ENCODE measurements around the gene TMEM53. TPM values are rescaled to one million over a fixed set of nuclear protein-coding genes. Genes with fewer than 3 reads are reported as not detected.

The TMEM53 gene
- total and polyA plus RNA-seq, 2 of the 8 experiments (the other 6 are each of a cell fraction or from before 2014, with no cell fraction given): 6.7 to 27.9 TPM

DNA sequence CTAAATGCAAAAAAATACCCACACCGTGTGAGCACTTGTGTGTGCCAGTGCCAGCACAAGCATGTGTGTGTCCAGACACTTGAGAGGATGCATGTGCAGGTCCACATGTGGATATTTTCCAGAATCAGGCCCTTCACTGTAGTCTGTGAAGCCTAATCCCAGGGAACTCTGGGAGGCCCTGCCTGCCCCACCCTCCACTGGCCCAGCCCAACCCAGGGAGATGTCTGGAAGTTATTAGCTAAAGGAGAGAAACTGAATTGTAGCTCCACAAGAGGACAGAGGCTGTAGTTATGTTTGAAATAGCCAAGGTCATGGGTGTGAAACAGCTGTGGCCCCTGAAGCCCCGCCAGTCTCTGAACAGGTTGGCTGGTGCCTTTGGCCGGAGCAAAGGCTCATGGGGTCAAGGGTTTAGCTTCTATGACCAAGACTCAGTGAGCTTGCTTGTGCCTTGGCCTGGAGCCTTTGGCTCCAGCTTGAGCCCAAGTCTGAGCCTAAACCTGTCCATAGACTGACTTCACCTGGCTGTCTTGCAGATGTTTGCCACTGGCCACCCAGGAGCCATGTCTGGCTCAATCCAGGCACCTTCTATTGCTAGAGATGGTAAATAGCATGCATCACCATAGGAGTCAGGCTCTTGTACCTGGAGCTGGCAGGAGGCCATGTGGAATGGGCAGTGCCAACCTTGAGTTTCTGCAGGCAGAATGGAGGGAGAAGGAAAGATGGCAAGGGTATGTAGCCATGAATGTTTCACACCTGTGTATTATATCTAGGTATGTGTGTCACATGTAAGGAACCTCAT is 69.9 kb downstream of the TMEM53 start:
- WGBS, 2 experiments (ENCODE audit: extremely low coverage in 1 of 2, insufficient coverage in 1 of 2, insufficient read length in 1 of 2, insufficient replicate concordance in 2 of 2, low coverage in 1 of 2, low lambda C conversion rate in 2 of 2, missing lambda C conversion rate in 1 of 2): 95% methylated on average over 3 of the region's 3 CpGs; no CpG with 5 or more reads in 1 of the 2 experiments
- Histone ChIP-seq H2BK12ac (ENCODE audit: low read depth, low read length) (no peak overlapping the region), H2BK120ac (replicated peaks; ENCODE audit: low read depth, low read length) (no peak overlapping the region), H2AFZ (ENCODE audit: low read length) (no peak overlapping the region), H4K91ac (replicated peaks; ENCODE audit: insufficient read length, low read length) (no peak overlapping the region), H2BK20ac (ENCODE audit: low read length) (0 out of 2 replicates have a peak overlapping the region, but pooled peaks have one; percentile 24), H3K4me1 (replicated peaks in 1 of 4; ENCODE audit: control insufficient read depth in 3 of 4, insufficient read depth in 4 of 4, low read length in 3 of 4) (no peaks in the 10 kb centered on the region; a peak in 2 of 7 replicates), H3K23ac (ENCODE audit: insufficient read length) (no peak overlapping the region), H2BK5ac (ENCODE audit: low read depth, low read length) (no peak overlapping the region), H3K27ac (ENCODE audit: low read depth, low read length) (no peak overlapping the region), H4K20me1 (replicated peaks in 1 of 2; ENCODE audit: control insufficient read depth in 1 of 2, insufficient read depth in 2 of 2, low read length in 2 of 2) (peaks cover 0 to 5% of the 10 kb centered on the region in 2 experiments), H3K79me1 (ENCODE audit: low read depth, low read length) (peaks cover 3% of the 10 kb centered on the region), H3K23me2 (ENCODE audit: low read depth, low read length) (peaks cover 8% of the 10 kb centered on the region; the same call in 1 of the 2 replicates), H4K5ac (ENCODE audit: insufficient read length, low read depth, low read length) (no peak overlapping the region), H3K4ac (replicated peaks; ENCODE audit: insufficient read length, low read depth, low read length) (no peak overlapping the region), H3K79me2 (ENCODE audit: control insufficient read depth in 1 of 2, insufficient read depth in 2 of 2, low read length in 2 of 2) (no peaks in the 10 kb centered on the region; a peak in 1 of 4 replicates), H3K18ac (ENCODE audit: extremely low read depth, low read length) (no peak overlapping the region), H3K14ac (ENCODE audit: insufficient read length) (no peak overlapping the region), H3K9me3 (ENCODE audit: insufficient read depth in 2 of 2, low read depth in 1 of 2, low read length in 1 of 2) (no peaks in the 10 kb centered on the region), H2BK15ac (ENCODE audit: low read length) (no peak overlapping the region), H3K4me3 (ENCODE audit: extremely low read depth in 1 of 4, insufficient read depth in 2 of 4, low read depth in 3 of 4, low read length in 4 of 4) (no peak overlapping the region), H2AK5ac (ENCODE audit: low read depth, low read length) (no peak overlapping the region), H4K8ac (ENCODE audit: extremely low read depth, insufficient read depth, low read length) (no peak overlapping the region), H3K56ac (replicated peaks; ENCODE audit: insufficient read length, low read depth, low read length) (no peak overlapping the region), H3K4me2 (ENCODE audit: insufficient read depth in 1 of 2, low read depth in 2 of 2, low read length in 2 of 2) (no peak overlapping the region), H3K9ac (replicated peaks in 1 of 4; ENCODE audit: extremely low read depth in 1 of 4, low read depth in 3 of 4, low read length in 3 of 4) (no peak overlapping the region), H3K36me3 (ENCODE audit: control insufficient read depth in 2 of 4, insufficient read depth in 4 of 4, low read length in 3 of 4) (no peaks in the 10 kb centered on the region), H3K27me3 (replicated peaks in 1 of 4; ENCODE audit: control insufficient read depth in 3 of 4, extremely low read depth in 1 of 4, insufficient read depth in 3 of 4, low read length in 3 of 4) (no peaks in the 10 kb centered on the region; a peak in 1 of 7 replicates)
- CTCF ChIA-PET (ENCODE audit: partially characterized antibody): interaction anchor here (0.8 to 3.1 kb wide), 14 partner anchors 8 to 557 kb away, joined by 3 to 19 read pairs (median 3); no protein-coding TSS in a partner anchor
- POLR2A ChIA-PET (ENCODE audit: partially characterized antibody): interaction anchor here (0.9 kb wide), 1 partner anchor 31 kb away, joined by 4 read pairs; no protein-coding TSS in a partner anchor
- no peak for FAIRE-seq
- DNase-seq (ENCODE audit: low read depth in 1 of 2, low spot score in 2 of 2): no peak
- no peak for TF ChIP-seq TEAD4 (IDR thresholded peaks at IDR 0.05; ENCODE audit: low read depth, low read length)
- no peak for TF ChIP-seq RNF2 (IDR thresholded peaks at IDR 0.05; ENCODE audit: borderline replicate concordance, low read depth, low read length, missing control alignments, poor library complexity, severe bottlenecking)
- TF ChIP-seq ATF2 (IDR thresholded peaks at IDR 0.05; ENCODE audit: low read length): no peak
- no peak for TF ChIP-seq EGR1 (IDR thresholded peaks at IDR 0.05; ENCODE audit: borderline replicate concordance, low read depth, low read length)
- no peak for TF ChIP-seq RXRA (IDR thresholded peaks at IDR 0.05; ENCODE audit: insufficient read depth, low read depth, low read length)
- no peak for TF ChIP-seq CTBP2 (IDR thresholded peaks at IDR 0.05; ENCODE audit: borderline replicate concordance, insufficient read depth, insufficient read length, low read length)
- no peak for TF ChIP-seq NRF1 (IDR thresholded peaks at IDR 0.05; ENCODE audit: low read depth, low read length)
- TF ChIP-seq TAF1 (IDR thresholded peaks at IDR 0.05; ENCODE audit: low read depth, low read length): no peak
- no peak for TF ChIP-seq CHD2 (IDR thresholded peaks at IDR 0.05; ENCODE audit: low read length)
- TF ChIP-seq SAP30 (IDR thresholded peaks at IDR 0.05; ENCODE audit: insufficient read depth, insufficient replicate concordance, low read length): no peak

Data from H1 (cell line).